HG02884 (cell line): ENCODE results near the gene STARD8.
A peak's percentile ranks its signal among the peaks of the same experiment; 100 is the strongest.
"Not testable (repeated sequence)": the region's sequence is repeated elsewhere in the genome, so short reads cannot be mapped to it uniquely, and the experiment has no call there.

Experiments used
- ATAC-seq: cut with Tn5 transposase; IDR thresholded peaks from one replicate; pipeline ENCODE4 v1.9.1; 2021; ENCODE audit warnings: mild to moderate bottlenecking, moderate library complexity; ENCODE audit not compliant: unreplicated experiment

Gene STARD8

GRCh38 chrX:68656473-68656872, 9.0 kb downstream of the STARD8 start:
- ATAC-seq, result not testable (repeated sequence)

GRCh38 chrX:68658530-68658929, 11.1 kb downstream of the STARD8 start:
- no peak for ATAC-seq

- no peak for ATAC-seq
Observed at GRCh38 chrX:68659385-68659784, 11.9 kb downstream of the STARD8 start.

- ATAC-seq, result no peak
Observed at GRCh38 chrX:68659786-68660185, 12.3 kb downstream of the STARD8 start.

- no peak for ATAC-seq
Observed at GRCh38 chrX:68660746-68661145, 13.3 kb downstream of the STARD8 start.

GRCh38 chrX:68665502-68665901, 18.0 kb downstream of the STARD8 start:
- no peak for ATAC-seq

GRCh38 chrX:68666580-68666979, 19.1 kb downstream of the STARD8 start:
- ATAC-seq, result no peak

- ATAC-seq, result no peak
Observed at GRCh38 chrX:68669094-68669860, 21.8 kb downstream of the STARD8 start.

- no peak for ATAC-seq
Observed at GRCh38 chrX:68669871-68670270, 22.4 kb downstream of the STARD8 start.

GRCh38 chrX:68671221-68671620, 23.8 kb downstream of the STARD8 start:
- no peak for ATAC-seq

- no peak for ATAC-seq
Observed at GRCh38 chrX:68672581-68673318, 25.3 kb downstream of the STARD8 start.

- no peak for ATAC-seq
Observed at GRCh38 chrX:68675571-68675970, 28.1 kb downstream of the STARD8 start.

- no peak for ATAC-seq
Observed at GRCh38 chrX:68676335-68676734, 28.9 kb downstream of the STARD8 start.

- ATAC-seq, result no peak
Observed at GRCh38 chrX:68677998-68678397, 30.5 kb downstream of the STARD8 start.

- no peak for ATAC-seq
Observed at GRCh38 chrX:68681443-68681941, 34.0 kb downstream of the STARD8 start.

GRCh38 chrX:68682790-68683189, 35.3 kb downstream of the STARD8 start:
- no peak for ATAC-seq

- ATAC-seq, result no peak
Observed at GRCh38 chrX:68683580-68683979, 36.1 kb downstream of the STARD8 start.

GRCh38 chrX:68684291-68684918, 36.9 kb downstream of the STARD8 start:
- no peak for ATAC-seq

- ATAC-seq, result no peak
Observed at GRCh38 chrX:68684919-68685304, 37.4 kb downstream of the STARD8 start.

GRCh38 chrX:68685685-68686084, 38.2 kb downstream of the STARD8 start:
- no peak for ATAC-seq

- ATAC-seq, result peak; percentile 38
Observed at GRCh38 chrX:68686097-68686977, 38.9 kb downstream of the STARD8 start.
